Stimulated activated CD4-positive, alpha-beta T cell treated with anti-CD3 and anti-CD28 coated beads, TNF-alpha, amount 100 ng/mL, for 1 hour (primary cell): ENCODE results near the gene PARVB.
"Not testable (repeated sequence)": the region's sequence is repeated elsewhere in the genome, so short reads cannot be mapped to it uniquely, and the experiment has no call there.

Experiments used
- DNase-seq, 3 donors: peaks; one replicate each; pipeline ENCODE4 v3.0.0-alpha.2; 2020; ENCODE audit warnings: low read depth in 3 of 3, low spot score in 1 of 3

Gene PARVB

DNA sequence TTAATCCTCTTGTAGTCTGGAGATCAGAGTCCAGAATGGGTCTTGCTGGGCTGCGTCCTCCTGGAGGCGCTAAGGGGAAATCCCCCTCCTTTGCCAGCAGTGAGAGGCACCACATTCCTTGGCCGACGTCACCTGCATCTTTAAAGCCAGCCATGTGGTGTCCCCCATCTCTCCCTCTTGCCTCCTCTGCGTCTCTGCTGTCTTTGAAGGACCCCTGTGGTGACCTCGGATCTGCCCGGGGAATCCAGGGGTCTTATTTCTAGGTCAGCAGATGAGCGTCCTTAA lies 27.2 kb upstream of the PARVB start:
- no peak for DNase-seq

DNA sequence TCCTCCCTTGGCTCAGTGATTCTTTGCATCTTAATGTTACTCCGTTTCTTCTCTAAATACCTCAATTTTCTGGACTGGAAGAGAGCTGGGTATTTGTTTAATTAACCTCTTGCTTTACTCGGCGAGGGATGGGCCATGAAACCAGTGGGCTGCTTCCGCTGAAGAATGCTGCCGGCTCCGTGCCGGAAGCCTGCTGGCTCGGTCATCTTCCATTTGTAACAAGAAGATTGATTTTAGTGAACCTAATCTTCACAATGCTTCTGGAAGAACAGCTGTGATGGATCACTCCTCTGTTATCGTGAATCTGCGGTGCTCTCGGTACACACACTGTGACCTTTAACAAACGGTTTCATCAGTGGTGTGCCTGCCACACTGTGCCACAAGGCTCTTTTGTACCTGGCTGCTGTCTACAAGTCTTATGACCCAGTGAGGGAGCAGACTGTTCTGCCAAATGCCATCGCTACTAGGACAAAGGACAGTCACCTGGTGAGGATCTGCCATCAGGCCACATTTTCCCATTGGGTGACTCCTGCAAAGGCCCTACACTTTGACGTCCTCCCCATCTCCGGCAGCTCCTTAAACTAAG lies 25.3 kb upstream of the PARVB start:
- no peak for DNase-seq

DNA sequence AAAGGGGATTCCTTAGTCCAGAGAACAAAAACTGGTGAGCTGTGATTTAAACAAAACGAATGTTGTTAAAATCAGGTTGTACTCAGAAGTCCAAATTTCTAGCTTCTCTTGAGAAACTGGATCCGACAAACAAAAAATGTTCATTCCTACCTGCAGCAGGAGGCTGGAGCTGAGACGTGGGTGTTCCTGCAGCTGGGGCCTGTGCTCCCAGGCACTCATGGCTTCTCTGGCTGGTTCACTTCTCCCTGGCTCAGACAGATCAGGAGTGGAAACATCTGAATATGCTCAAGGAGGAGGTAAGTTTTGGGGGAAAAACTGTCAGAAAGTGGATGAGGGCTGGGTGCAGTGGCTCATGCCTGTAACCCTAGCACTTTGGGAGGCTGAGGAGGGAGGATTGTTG lies 24.7 kb upstream of the PARVB start:
- no peak for DNase-seq

DNA sequence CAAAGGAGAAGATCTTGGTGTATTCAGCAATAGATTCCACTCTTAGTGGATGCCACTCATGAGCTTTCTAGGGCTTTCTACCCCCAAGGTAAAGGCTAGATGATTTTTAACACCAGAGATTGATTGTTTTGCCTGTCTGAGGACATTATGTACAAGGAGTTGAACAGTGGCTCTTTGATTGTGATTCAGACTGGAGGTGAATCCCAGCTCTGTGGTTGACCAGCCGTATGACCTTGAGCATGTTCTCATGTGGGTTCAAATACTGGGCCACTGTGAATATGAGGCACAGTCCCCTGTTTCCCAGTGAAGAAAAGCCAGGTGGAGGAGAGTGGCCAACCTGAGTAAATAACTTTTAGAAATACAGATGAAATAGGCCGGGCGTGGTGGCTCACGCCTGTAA lies 24.0 kb upstream of the PARVB start:
- DNase-seq: no peak

DNA sequence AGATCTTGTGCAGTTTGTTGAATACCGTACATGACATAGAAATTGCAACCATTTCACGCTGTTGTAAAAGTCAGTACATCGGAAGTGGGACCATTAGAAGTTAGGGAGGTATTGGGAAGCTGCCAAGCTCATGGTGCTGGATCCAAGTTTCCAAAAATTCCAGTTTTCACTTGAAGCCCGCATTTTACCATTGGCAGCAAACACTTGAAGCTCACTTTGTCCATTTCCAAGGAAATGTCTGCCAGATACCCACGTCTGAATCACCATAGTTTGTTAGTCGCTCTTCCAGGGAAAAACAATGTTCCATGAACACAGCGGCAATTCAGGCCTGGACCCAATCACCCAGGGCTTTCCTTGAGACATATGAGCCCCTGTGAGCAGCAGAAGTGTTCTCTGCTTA lies 22.6 kb upstream of the PARVB start:
- no peak for DNase-seq

DNA sequence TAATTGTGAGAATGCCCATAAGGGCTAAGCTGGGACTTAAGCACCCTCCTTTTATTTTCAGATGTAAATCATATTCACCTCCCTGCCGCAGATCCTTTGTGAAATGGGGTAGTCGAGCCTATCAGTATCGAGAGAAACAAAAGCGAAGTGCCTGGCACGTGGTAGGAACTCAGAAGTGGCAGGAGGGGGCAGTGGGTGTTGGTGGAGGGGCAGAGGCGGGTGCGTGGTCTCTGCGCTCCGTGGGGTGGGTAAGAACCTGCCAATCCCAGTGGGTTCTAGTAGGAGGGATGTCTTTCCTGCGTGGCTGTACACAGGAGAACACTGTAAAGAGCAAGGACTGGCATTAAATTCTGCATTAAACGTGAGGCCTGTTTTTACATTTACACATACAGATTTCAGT lies 21.8 kb upstream of the PARVB start:
- DNase-seq: no peak

DNA sequence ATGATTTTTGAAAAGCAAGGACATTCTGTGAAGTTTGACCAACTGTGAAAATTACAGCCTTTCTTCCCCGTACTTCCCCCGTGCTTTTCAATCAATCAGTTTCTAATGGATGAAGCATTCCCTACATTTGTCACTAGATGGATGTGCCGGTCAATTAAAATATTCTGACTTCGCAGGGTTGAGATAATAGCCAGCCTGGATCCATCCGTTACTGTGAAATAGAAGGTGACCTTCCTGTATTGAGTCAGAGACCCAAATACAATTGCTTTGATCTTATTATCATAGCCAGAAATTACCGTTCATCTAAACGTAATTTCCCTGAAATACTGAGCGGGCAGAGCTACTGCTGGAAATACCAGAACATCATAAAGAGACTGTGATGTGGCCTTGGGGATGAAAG lies 21.1 kb upstream of the PARVB start:
- DNase-seq: no peak

DNA sequence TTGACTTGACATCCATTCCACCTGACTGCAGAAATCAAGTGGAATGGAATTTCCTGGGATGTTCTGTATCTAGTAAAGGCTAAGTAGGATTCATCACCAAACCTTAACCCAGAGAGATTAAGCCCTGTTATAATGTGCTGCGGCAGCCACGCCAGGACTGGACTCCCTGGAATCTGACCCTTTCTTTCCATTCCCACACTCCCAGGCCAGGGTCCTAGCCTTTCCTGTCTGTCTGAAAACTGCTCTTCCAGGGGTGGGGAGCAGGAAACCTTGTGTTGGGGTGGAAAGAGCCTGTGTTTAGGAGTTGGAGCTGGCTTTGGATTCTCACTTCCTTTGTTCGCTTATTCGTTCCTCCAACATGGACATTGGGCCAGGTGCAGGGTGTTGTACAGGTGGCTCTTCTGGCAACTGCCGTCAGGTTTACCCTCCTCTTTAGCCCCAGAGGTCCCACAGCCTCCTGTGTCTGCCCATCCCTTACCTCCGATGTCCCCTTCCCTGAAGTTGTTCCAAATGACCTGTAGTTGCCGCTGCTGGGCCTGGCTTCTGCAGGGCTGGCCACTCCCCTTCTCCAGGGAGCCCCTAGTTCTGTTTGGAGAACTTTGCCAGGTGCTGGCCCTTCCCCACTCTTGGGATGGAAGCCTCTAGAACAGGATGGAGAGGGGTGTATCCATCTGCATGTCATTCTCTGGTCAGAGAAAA lies 20.5 kb upstream of the PARVB start:
- no peak for DNase-seq

DNA sequence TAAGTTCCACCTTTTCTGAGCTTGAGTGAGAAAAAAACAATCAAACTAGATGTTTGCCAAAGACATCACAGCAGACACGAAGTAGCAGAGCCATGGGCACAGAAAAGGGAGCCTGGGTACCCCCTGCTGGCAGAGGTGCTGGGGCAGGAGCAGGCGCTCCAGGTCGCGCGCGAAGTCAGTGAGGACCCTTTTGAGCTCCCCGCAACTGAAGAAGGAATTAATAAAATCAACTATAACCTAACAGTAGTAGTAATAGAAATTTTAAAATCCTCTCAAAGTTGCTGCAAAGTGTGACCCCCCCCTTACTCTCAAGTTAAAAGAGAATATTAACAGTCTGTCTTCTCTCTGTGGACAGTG lies 20.0 kb upstream of the PARVB start:
- DNase-seq: no peak

DNA sequence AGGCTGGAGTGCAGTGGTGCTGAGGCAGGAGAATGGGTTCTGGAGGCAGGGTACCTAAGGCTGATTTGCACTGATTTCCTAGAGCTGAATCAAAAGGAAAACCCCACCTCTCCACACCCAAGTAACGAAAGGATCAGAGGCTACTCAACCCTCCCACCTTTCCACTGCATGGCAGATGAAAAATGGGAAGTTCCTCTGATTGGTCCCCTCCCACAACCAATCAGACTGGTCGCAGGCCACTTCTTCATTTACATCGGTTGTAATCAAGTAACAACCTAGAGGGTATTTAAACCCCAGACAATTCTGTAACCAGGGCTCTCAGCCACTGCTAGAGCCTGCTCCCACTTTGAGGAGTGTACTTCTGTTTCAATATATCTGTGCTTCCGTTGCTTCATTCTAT lies 18.6 kb upstream of the PARVB start:
- DNase-seq: no peak

DNA sequence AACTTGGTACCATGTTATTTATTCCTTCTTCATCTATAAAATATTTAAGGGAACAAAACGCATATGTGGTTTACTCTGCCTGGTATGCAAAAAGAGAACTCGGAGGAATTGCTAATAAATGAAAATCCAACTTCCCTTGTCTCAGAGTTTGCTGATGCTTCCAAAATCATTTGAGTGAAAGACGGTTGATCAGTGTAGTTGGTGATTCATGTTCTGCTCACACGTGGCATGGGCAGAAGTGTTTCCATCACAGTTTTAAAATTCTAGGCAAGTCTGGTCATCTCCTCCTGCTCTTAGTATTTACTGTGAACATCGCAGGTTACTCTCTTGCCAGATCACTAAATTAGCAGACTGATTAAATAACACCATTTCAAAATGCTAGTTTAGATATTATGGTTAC lies 11.9 kb upstream of the PARVB start:
- DNase-seq: no peak

DNA sequence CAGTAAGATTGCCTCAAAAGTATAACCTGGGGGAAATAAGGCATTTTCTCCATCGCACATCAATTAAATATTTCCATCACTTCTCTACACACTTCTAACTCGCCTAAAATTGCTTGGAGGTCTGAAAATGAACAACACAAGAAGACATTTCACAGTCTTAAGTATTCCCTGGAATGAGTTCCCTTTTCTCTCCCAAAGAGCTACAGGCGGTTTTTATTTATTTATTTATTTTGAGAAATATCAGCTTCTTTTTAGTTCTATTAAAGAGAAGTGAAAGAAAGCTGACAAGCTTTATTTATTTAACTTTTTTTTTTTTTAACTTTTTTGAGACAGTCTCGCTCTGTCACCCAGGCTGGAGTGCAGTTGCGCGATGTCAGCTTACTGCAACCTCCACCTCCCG lies 11.5 kb upstream of the PARVB start:
- no peak for DNase-seq

DNA sequence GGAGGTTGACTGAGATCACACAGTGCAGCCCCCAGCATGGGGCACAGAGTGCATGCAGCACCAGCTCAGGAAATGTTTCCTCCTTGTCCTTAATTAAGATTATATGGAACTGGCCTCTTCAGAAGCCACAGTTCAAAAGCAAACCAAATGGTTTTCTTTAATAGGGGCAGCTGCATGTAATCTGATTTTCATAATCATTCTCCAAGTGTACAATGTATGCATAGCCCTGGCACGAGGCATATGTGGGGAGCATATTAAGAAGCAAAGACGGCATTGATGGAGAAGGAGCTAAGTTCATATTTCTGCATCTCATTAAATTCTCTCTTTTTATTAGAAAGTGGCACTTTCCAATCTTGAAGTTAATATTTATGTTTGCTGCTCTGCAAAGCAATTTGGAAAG lies 9.9 kb upstream of the PARVB start:
- DNase-seq: no peak

DNA sequence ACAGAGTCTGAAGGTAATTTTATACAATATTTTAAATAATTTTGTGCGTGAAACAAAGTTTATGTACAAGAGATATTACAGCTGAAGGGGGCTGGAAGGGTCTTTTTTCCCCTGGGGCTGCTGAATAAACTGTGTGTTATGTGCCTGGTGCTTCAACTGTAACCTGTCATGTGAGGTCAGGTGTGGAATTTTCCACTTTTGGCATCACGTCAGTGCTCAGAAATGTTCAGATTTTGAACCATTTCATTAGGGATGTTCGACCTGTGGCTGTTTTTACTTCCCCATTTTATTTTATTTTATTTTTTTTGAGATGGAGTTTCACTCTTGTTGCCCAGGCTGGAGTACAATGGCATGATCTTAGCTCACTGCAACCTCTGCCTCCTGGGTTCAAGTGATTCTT lies 7.5 kb upstream of the PARVB start:
- DNase-seq: not testable (repeated sequence)

DNA sequence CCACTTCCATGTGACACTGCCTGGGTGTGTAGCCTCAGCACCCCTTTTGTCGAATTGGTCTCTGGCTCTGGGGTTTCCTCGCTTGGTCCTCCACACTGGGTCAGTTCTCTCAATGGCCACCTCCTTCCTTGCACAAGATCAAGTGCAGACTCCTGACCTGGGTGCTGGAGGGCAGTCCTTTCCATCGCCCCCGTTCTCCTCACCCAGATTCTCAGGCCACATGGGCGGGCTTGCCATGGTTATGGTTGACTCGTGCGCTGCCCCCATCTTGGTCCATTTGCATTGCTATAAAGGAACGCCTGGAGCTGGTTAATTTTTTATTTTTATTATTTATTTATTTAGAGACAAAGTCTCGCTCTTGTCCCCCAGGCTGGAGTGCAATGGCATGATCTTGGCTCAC lies 5.5 kb upstream of the PARVB start:
- no peak for DNase-seq

DNA sequence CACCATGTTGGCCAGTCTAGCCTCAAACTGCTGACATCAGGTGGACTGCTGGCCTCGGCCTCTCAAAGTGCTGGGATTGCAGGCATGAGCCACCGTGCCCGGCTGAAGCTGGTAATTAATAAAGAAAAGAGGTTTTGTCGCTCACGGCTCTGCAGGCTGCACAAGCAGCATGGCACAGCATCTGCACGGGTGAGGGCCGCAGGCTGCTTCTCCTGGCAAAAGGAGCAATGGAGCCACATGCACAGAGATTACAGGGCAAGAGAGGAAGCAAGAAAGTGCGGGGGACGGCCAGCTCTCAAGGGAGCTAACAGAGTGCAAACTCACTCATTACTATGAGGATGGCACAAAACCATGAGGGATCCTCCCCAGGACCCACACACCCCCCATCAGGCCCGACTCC lies 4.7 kb upstream of the PARVB start:
- DNase-seq: no peak

DNA sequence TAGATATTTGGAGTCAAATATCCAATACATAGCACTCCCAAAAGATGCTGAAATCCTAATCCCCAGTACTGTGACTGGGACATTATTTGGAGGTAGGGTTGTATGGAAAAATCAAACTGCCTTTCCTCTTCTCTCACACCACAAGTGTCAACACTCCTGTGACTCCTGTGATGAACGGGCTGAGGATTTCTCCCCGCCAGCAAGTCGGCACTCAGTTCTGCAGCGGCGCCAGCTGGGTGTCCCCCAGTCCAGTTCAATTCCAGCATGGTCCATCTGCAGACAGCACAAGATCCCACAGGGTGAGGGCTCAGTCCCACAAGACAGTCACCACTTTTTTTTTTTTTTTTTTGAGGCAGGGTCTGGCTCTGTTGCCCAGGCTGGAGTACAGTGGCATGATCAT lies 4.3 kb upstream of the PARVB start:
- DNase-seq: no peak

DNA sequence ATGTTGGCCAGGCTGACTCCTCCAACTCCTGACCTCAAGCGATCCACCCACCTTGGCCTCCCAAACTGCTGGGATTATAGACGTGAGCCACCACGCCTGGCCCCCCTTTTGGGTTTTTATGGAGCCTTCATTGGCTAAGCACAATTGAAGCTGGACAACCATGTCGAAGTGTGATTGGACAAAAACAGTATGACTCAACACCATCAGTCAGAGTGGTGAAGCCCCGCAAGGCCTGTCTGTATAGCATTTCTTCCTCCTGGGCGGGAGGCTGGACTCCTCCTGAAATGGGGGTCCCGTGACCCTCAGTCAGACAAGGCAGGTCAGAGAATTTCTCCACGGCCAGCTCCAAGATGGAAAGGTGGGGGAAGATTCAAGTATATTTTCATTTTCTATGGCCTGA lies 3.1 kb upstream of the PARVB start:
- DNase-seq: no peak

DNA sequence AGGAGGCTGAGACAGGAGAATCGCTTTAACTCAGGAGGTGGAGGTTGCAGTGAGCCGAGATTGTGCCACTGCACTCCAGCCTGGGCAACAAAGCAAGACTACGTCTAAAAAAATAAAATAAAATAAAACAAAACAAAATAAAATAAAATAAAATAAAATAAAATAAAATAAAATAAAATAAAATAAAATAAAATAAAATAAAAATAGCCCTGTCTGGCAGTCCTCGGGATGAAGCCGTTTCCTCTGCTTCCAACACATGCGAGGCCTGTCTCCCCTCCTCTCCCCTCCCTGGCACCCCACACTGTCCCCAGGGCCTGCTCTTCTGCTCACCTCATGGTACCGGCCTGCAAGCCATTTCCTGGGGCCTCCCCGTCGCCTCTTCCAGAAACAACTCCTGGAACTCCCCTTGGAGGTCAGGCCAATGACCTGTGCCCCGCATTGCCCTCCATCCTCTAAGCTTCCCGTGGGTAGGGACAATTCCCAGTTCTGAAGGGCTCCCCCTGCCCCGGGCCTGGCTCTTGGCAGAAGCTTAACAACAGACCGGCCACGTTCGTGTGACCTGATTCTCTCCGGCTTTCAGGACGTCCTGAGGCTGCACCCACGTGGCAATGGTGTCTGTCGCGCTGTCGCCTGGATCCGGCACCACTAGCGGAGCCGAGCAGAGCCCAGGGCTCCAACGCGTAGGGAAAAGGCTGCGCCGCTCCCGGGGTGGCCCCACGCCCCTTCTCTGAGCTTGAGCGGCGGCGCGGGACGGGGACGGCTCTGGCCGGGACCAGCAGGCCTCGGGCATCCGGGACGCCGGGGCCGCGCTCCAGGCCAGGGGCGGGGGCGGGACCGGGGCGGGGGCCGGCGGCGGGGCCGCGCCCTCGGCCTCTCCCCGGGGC lies 456 bp upstream of the PARVB start:
- DNase-seq: peak in 1 of 3 donors; percentile 4

DNA sequence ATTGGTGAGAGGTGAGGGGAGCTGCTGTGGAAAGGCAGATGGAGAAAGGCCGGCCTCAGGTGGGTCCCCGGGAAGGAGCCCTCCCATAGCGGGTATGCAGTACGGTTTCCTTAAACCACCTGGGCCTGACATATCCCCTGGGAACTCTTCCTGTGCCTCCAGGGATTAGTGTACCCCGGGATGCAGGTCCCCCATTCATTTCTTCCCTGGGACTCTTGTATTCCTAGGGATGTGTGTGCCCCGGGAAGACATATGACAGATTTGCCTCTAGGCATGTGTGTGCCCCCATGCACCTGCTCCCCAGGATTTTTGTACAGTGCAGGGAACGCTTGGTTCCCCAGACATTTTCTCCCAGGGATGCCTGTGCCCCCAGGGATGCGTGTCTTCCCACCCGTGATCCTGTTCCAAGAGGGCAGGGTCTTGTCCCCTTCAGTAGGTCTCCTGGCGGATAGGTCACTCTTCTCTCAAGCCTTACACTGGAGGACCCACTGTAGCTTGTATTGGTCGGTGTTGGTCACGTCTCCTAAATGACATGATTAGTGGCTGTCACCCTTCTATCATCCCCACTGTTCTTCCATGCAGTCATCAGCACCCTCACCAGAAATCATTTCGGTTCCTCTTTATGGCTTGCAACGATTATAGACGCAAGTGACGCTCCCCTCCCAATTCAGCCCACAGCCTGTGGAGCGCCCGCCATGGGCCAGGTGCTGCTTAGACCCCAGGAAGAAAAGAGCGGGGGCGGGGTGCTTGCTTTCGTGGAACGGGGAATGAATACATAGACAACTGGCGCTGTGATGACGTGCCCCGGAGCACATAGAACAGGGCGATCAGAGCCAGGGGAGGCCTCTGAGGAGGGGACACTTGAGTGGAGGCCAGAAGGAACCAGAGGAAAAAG lies 1.3 kb downstream of the PARVB start:
- DNase-seq: no peak

DNA sequence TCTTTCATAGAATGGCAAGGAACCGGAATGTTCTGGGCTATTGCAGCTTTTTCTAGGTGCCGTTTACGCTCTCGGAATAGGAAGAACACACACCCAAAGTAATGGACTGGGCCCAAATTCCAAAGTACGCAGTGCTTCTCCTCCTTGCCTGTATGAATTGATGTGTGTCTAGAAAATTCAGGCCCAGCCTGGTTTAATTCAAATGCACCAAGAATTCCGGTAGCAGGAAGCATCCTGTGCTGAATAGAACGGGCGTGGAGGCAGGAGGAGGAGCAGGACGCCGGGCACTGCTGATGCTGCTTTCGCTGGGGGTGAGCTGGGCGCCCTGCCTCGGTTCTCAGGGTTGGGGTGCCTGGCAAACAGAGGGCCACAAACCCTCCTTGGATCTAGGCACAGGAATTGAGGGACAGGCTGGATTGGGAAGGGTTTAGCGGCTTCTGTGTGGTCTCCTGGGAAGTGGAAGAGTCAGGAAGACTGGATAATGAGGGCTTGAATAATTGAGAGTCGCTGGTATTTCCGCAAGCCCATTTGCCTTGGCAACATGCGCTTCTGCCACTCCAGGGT lies 2.0 kb downstream of the PARVB start:
- DNase-seq: no peak
